ENCODE data around the gene RPTOR.

The RPTOR gene

GRCh38 chr17:80930335-80931279 lies 386.0 kb downstream of the RPTOR start:
- Histone ChIP-seq H3K27ac (ENCODE audit: low read depth, low read length) (no peak overlapping the region), H3K36me3 (ENCODE audit: control insufficient read depth in 1 of 2, insufficient read depth in 2 of 2, low read length in 2 of 2) (peaks cover under 1 to 27% of the 10 kb centered on the region in 2 donors), H3K4me1 (ENCODE audit: control insufficient read depth in 1 of 2, insufficient read depth in 2 of 2, low read length in 2 of 2) (no peaks in the 10 kb centered on the region), H3K27me3 (ENCODE audit: control insufficient read depth in 1 of 2, insufficient read depth in 2 of 2, low read length in 2 of 2) (no peaks in the 10 kb centered on the region), H3K9me3 (ENCODE audit: control insufficient read depth in 1 of 2, low read length in 2 of 2) (no peaks in the 10 kb centered on the region), H3K4me3 (ENCODE audit: low read depth in 1 of 2, low read length in 2 of 2) (no peak overlapping the region), H3K9ac (ENCODE audit: low read depth in 1 of 2, low read length in 2 of 2) (no peak overlapping the region)

GRCh38 chr17:80931421-80932265 lies 387.0 kb downstream of the RPTOR start:
- Histone ChIP-seq H3K9me3 (ENCODE audit: control insufficient read depth in 1 of 2, low read length in 2 of 2) (no peaks in the 10 kb centered on the region), H3K4me3 (ENCODE audit: low read depth in 1 of 2, low read length in 2 of 2) (no peak overlapping the region), H3K27ac (ENCODE audit: low read depth, low read length) (no peak overlapping the region), H3K9ac (ENCODE audit: low read depth in 1 of 2, low read length in 2 of 2) (no peak overlapping the region), H3K36me3 (ENCODE audit: control insufficient read depth in 1 of 2, insufficient read depth in 2 of 2, low read length in 2 of 2) (peaks cover 0 to 20% of the 10 kb centered on the region in 2 donors), H3K4me1 (ENCODE audit: control insufficient read depth in 1 of 2, insufficient read depth in 2 of 2, low read length in 2 of 2) (no peaks in the 10 kb centered on the region), H3K27me3 (ENCODE audit: control insufficient read depth in 1 of 2, insufficient read depth in 2 of 2, low read length in 2 of 2) (no peaks in the 10 kb centered on the region)

GRCh38 chr17:80935526-80935925 lies 390.9 kb downstream of the RPTOR start:
- Histone ChIP-seq H3K36me3 (ENCODE audit: control insufficient read depth in 1 of 2, insufficient read depth in 2 of 2, low read length in 2 of 2) (peaks cover 3 to 11% of the 10 kb centered on the region in 2 donors), H3K9ac (ENCODE audit: low read depth in 1 of 2, low read length in 2 of 2) (no peak overlapping the region), H3K4me1 (ENCODE audit: control insufficient read depth in 1 of 2, insufficient read depth in 2 of 2, low read length in 2 of 2) (peaks cover 0 to 9% of the 10 kb centered on the region in 2 donors), H3K4me3 (ENCODE audit: low read depth in 1 of 2, low read length in 2 of 2) (no peak overlapping the region), H3K27me3 (ENCODE audit: control insufficient read depth in 1 of 2, insufficient read depth in 2 of 2, low read length in 2 of 2) (no peaks in the 10 kb centered on the region), H3K9me3 (ENCODE audit: control insufficient read depth in 1 of 2, low read length in 2 of 2) (no peaks in the 10 kb centered on the region), H3K27ac (ENCODE audit: low read depth, low read length) (no peak overlapping the region)

- H3K4me1 ChIP-seq (ENCODE audit: control insufficient read depth in 1 of 2, insufficient read depth in 2 of 2, low read length in 2 of 2): peaks cover 0 to 9% of the 10 kb centered on the region in 2 donors
- peaks cover 3 to 11% of the 10 kb centered on the region in 2 donors for H3K36me3 ChIP-seq (ENCODE audit: control insufficient read depth in 1 of 2, insufficient read depth in 2 of 2, low read length in 2 of 2)
- no peaks in the 10 kb centered on the region for H3K9me3 ChIP-seq (ENCODE audit: control insufficient read depth in 1 of 2, low read length in 2 of 2)
- no peak overlapping the region for H3K4me3 ChIP-seq (ENCODE audit: low read depth in 1 of 2, low read length in 2 of 2)
- no peaks in the 10 kb centered on the region for H3K27me3 ChIP-seq (ENCODE audit: control insufficient read depth in 1 of 2, insufficient read depth in 2 of 2, low read length in 2 of 2)
- H3K9ac ChIP-seq (ENCODE audit: low read depth in 1 of 2, low read length in 2 of 2): no peak overlapping the region
- no peak overlapping the region for H3K27ac ChIP-seq (ENCODE audit: low read depth, low read length)
Observed at GRCh38 chr17:80936218-80936617, 391.6 kb downstream of the RPTOR start.

- H3K36me3 ChIP-seq (ENCODE audit: control insufficient read depth in 1 of 2, insufficient read depth in 2 of 2, low read length in 2 of 2): peaks cover 3 to 11% of the 10 kb centered on the region in 2 donors
Observed at GRCh38 chr17:80936723-80937122, 392.1 kb downstream of the RPTOR start.

GRCh38 chr17:80937462-80938381 lies 393.1 kb downstream of the RPTOR start:
- Histone ChIP-seq H3K36me3 (ENCODE audit: control insufficient read depth in 1 of 2, insufficient read depth in 2 of 2, low read length in 2 of 2) (peaks cover 3 to 11% of the 10 kb centered on the region in 2 donors), H3K27me3 (ENCODE audit: control insufficient read depth in 1 of 2, insufficient read depth in 2 of 2, low read length in 2 of 2) (no peaks in the 10 kb centered on the region), H3K9me3 (ENCODE audit: control insufficient read depth in 1 of 2, low read length in 2 of 2) (no peaks in the 10 kb centered on the region), H3K4me1 (ENCODE audit: control insufficient read depth in 1 of 2, insufficient read depth in 2 of 2, low read length in 2 of 2) (peaks cover 0 to 11% of the 10 kb centered on the region in 2 donors), H3K4me3 (ENCODE audit: low read depth in 1 of 2, low read length in 2 of 2) (no peak overlapping the region), H3K9ac (ENCODE audit: low read depth in 1 of 2, low read length in 2 of 2) (no peak overlapping the region), H3K27ac (ENCODE audit: low read depth, low read length) (no peak overlapping the region)

More at GRCh38 chr17:80936723-80937122, 392.1 kb downstream of the RPTOR start:
- Histone ChIP-seq H3K9ac (ENCODE audit: low read depth in 1 of 2, low read length in 2 of 2) (no peak overlapping the region), H3K4me1 (ENCODE audit: control insufficient read depth in 1 of 2, insufficient read depth in 2 of 2, low read length in 2 of 2) (peaks cover 0 to 9% of the 10 kb centered on the region in 2 donors), H3K9me3 (ENCODE audit: control insufficient read depth in 1 of 2, low read length in 2 of 2) (no peaks in the 10 kb centered on the region), H3K27me3 (ENCODE audit: control insufficient read depth in 1 of 2, insufficient read depth in 2 of 2, low read length in 2 of 2) (no peaks in the 10 kb centered on the region), H3K4me3 (ENCODE audit: low read depth in 1 of 2, low read length in 2 of 2) (no peak overlapping the region), H3K27ac (ENCODE audit: low read depth, low read length) (no peak overlapping the region)

- no peak overlapping the region for H3K4me3 ChIP-seq (ENCODE audit: low read depth in 1 of 2, low read length in 2 of 2)
- no peak overlapping the region for H3K27ac ChIP-seq (ENCODE audit: low read depth, low read length)
- H3K36me3 ChIP-seq (ENCODE audit: control insufficient read depth in 1 of 2, insufficient read depth in 2 of 2, low read length in 2 of 2): peaks cover 3 to 14% of the 10 kb centered on the region in 2 donors
- H3K9me3 ChIP-seq (ENCODE audit: control insufficient read depth in 1 of 2, low read length in 2 of 2): no peaks in the 10 kb centered on the region
- peaks cover 0 to 16% of the 10 kb centered on the region in 2 donors for H3K4me1 ChIP-seq (ENCODE audit: control insufficient read depth in 1 of 2, insufficient read depth in 2 of 2, low read length in 2 of 2)
- no peak overlapping the region for H3K9ac ChIP-seq (ENCODE audit: low read depth in 1 of 2, low read length in 2 of 2)
- no peaks in the 10 kb centered on the region for H3K27me3 ChIP-seq (ENCODE audit: control insufficient read depth in 1 of 2, insufficient read depth in 2 of 2, low read length in 2 of 2)
Observed at GRCh38 chr17:80938556-80938955, 393.9 kb downstream of the RPTOR start.

GRCh38 chr17:80939151-80940145 lies 394.8 kb downstream of the RPTOR start:
- Histone ChIP-seq H3K9ac (ENCODE audit: low read depth in 1 of 2, low read length in 2 of 2) (no peak overlapping the region), H3K27ac (ENCODE audit: low read depth, low read length) (no peak overlapping the region), H3K9me3 (ENCODE audit: control insufficient read depth in 1 of 2, low read length in 2 of 2) (no peaks in the 10 kb centered on the region)

More at GRCh38 chr17:80939151-80940145, 394.8 kb downstream of the RPTOR start:
- Histone ChIP-seq H3K27me3 (ENCODE audit: control insufficient read depth in 1 of 2, insufficient read depth in 2 of 2, low read length in 2 of 2) (no peaks in the 10 kb centered on the region), H3K4me3 (ENCODE audit: low read depth in 1 of 2, low read length in 2 of 2) (no peak overlapping the region), H3K4me1 (ENCODE audit: control insufficient read depth in 1 of 2, insufficient read depth in 2 of 2, low read length in 2 of 2) (peaks cover 0 to 16% of the 10 kb centered on the region in 2 donors), H3K36me3 (ENCODE audit: control insufficient read depth in 1 of 2, insufficient read depth in 2 of 2, low read length in 2 of 2) (peaks cover 3 to 14% of the 10 kb centered on the region in 2 donors)
